Measurements from ENCODE around the gene CXCL10.
"Not testable (repeated sequence)": the region's sequence is repeated elsewhere in the genome, so short reads cannot be mapped to it uniquely, and the experiment has no call there.

The CXCL10 gene

GRCh38 chr4:76023389-76023788 is at the start of gene CXCL10:
Gene CXCL10, minus strand, starts transcription at chr4:76023497. Its CDS starts 66 bp downstream, at chr4:76023431.
- peak; percentile 3 for DNase-seq (ENCODE audit: low spot score)

GRCh38 chr4:76072760-76073159 is 49.5 kb upstream of the CXCL10 start:
- DNase-seq (ENCODE audit: low spot score), result no peak

- DNase-seq (ENCODE audit: low spot score), result peak; percentile 62
Measured at GRCh38 chr4:76067652-76068286, 44.5 kb upstream of the CXCL10 start.

- no peak for DNase-seq (ENCODE audit: low spot score)
Measured at GRCh38 chr4:76066546-76066945, 43.2 kb upstream of the CXCL10 start.

GRCh38 chr4:76061982-76062381 is 38.7 kb upstream of the CXCL10 start:
- no peak for DNase-seq (ENCODE audit: low spot score)

GRCh38 chr4:76061421-76061820 is 38.1 kb upstream of the CXCL10 start:
- no peak for DNase-seq (ENCODE audit: low spot score)

GRCh38 chr4:76060506-76060905 is 37.2 kb upstream of the CXCL10 start:
- no peak for DNase-seq (ENCODE audit: low spot score)

GRCh38 chr4:76059750-76060149 is 36.5 kb upstream of the CXCL10 start:
- DNase-seq (ENCODE audit: low spot score), result no peak

- DNase-seq (ENCODE audit: low spot score), result no peak
Measured at GRCh38 chr4:76058888-76059426, 35.7 kb upstream of the CXCL10 start.

- DNase-seq (ENCODE audit: low spot score), result no peak
Measured at GRCh38 chr4:76058302-76058701, 35.0 kb upstream of the CXCL10 start.

- DNase-seq (ENCODE audit: low spot score), result no peak
Measured at GRCh38 chr4:76055421-76055820, 32.1 kb upstream of the CXCL10 start.

GRCh38 chr4:76055016-76055415 is 31.7 kb upstream of the CXCL10 start:
- no peak for DNase-seq (ENCODE audit: low spot score)

GRCh38 chr4:76053730-76054129 is 30.4 kb upstream of the CXCL10 start:
- DNase-seq (ENCODE audit: low spot score), result no peak

GRCh38 chr4:76050560-76051050 is 27.3 kb upstream of the CXCL10 start:
- DNase-seq (ENCODE audit: low spot score), result not testable (repeated sequence)

- not testable (repeated sequence) for DNase-seq (ENCODE audit: low spot score)
Measured at GRCh38 chr4:76049860-76050416, 26.6 kb upstream of the CXCL10 start.

- DNase-seq (ENCODE audit: low spot score), result not testable (repeated sequence)
Measured at GRCh38 chr4:76044686-76045085, 21.4 kb upstream of the CXCL10 start.

GRCh38 chr4:76043306-76043705 is 20.0 kb upstream of the CXCL10 start:
- not testable (repeated sequence) for DNase-seq (ENCODE audit: low spot score)

GRCh38 chr4:76042241-76042998 is 19.1 kb upstream of the CXCL10 start:
- DNase-seq (ENCODE audit: low spot score), result not testable (repeated sequence)

GRCh38 chr4:76036855-76037254 is 13.6 kb upstream of the CXCL10 start:
- no peak for DNase-seq (ENCODE audit: low spot score)

GRCh38 chr4:76035799-76036380 is 12.6 kb upstream of the CXCL10 start, which contains the start of gene CXCL11:
Gene CXCL11, minus strand, starts transcription at chr4:76036070. Its CDS starts 83 bp downstream, at chr4:76035987.
- no peak for DNase-seq (ENCODE audit: low spot score)

- DNase-seq (ENCODE audit: low spot score), result no peak
Measured at GRCh38 chr4:76035141-76035540, 11.8 kb upstream of the CXCL10 start.

- no peak for DNase-seq (ENCODE audit: low spot score)
Measured at GRCh38 chr4:76029300-76029699, 6.0 kb upstream of the CXCL10 start.
